Adrenal gland (tissue), 5 donors: ENCODE measurements around the gene RETREG3.

Experiments used
- CTCF ChIP-seq, 6 experiments: fragments of 450-650 bp in 4 of 6; fragments of 200-600 bp in 2 of 6; sonication (generic) in 1 of 6; IDR thresholded peaks; 1 replicate in 5 of 6; 2 replicates in 1 of 6; pipeline versions ENCODE4 v1.5.1 to v1.8.0; 2016 to 2021; ENCODE audit warnings: antibody characterized with exemption in 6 of 6, mild to moderate bottlenecking in 2 of 6, moderate library complexity in 1 of 6
- POLR2A ChIP-seq, 2 donors: fragments of 450-650 bp; IDR thresholded peaks; one replicate each; pipeline ENCODE4 v1.6.1; 2017; ENCODE audit warnings: antibody characterized with exemption in 2 of 2, mild to moderate bottlenecking in 2 of 2, moderate library complexity in 1 of 2
- donor health status: DM: no; HTN: no; CAD: no.

DNA sequence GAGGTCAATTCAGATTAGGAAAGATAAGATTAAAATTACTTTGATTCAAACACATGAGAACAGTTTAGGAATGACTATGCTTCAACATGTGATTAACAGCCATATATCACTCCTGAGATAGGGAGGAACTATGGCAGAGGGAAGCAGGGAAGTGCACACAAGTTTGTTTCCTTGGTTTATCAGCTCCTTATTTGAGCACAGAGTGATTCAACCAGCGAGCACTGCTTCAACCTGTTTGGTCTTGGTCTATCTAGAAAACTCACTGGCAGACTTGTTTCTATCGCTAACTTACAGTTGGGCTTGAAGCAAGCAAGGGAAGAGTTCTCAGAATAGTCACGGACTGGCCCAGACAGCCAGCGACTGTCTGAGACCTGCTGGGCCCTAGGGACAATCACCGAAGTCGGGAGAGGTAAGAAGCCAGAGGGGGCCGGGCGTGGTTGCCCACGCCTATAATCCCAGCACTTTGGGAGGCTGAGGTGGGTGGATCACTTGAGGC, 23.8 kb upstream of the RETREG3 start:
- TF ChIP-seq CTCF (IDR thresholded peaks at IDR 0.05) (no peak), POLR2A (IDR thresholded peaks at IDR 0.05) (no peak)
